OCI-LY1 (cell line): ENCODE results near the gene GALNT14.

Source experiments
- H2AFZ ChIP-seq: fragments of 200-600 bp; sonication (generic), shearing (Covaris generic); 2 replicates; pipeline ENCODE4 v1.6.0; 2014; ENCODE audit warnings: antibody characterized with exemption, mild to moderate bottlenecking, low read length
- H3F3A ChIP-seq: fragments of 200-600 bp; sonication (generic), shearing (Covaris generic); 2 replicates; pipeline ENCODE4 v1.6.0; 2014; ENCODE audit warnings: mild to moderate bottlenecking, antibody characterized with exemption, low read length, moderate library complexity; ENCODE audit not compliant: insufficient read depth
- H3K27ac ChIP-seq: fragments of 200-600 bp; sonication (generic); 2 replicates; pipeline ENCODE4 v1.5.1; 2014; ENCODE audit warnings: low read length, mixed run types, mild to moderate bottlenecking, low read depth; ENCODE audit not compliant: poor library complexity, severe bottlenecking
- H3K27me3 ChIP-seq: fragments of 200-600 bp; sonication (generic); 2 replicates; pipeline ENCODE4 v1.6.0; 2014; ENCODE audit warnings: antibody characterized with exemption, mild to moderate bottlenecking, low read length, moderate library complexity; ENCODE audit not compliant: insufficient read depth
- H3K36me3 ChIP-seq: fragments of 200-600 bp; sonication (generic); 2 replicates; pipeline ENCODE4 v1.6.1; 2014; ENCODE audit warnings: mild to moderate bottlenecking, antibody characterized with exemption, low read length, moderate library complexity, mixed read lengths; ENCODE audit not compliant: insufficient read depth
- H3K4me1 ChIP-seq: fragments of 200-600 bp; sonication (generic); 2 replicates; pipeline ENCODE4 v1.5.1; 2014; ENCODE audit warnings: mild to moderate bottlenecking, low read length, moderate library complexity; ENCODE audit not compliant: insufficient read depth, severe bottlenecking
- H3K4me2 ChIP-seq: fragments of 200-600 bp; sonication (generic), shearing (Covaris generic); 2 replicates; pipeline ENCODE4 v1.6.1; 2014; ENCODE audit warnings: low read length
- H3K4me3 ChIP-seq: fragments of 200-600 bp; sonication (generic); 2 replicates; pipeline ENCODE4 v1.5.1; 2014; ENCODE audit warnings: low read length, low read depth, mild to moderate bottlenecking, mixed read lengths; ENCODE audit not compliant: poor library complexity, severe bottlenecking
- H3K79me2 ChIP-seq: fragments of 200-600 bp; shearing (Covaris generic); 2 replicates; pipeline ENCODE4 v1.6.1; 2016; ENCODE audit warnings: mixed run types, low read length, mixed read lengths; ENCODE audit not compliant: insufficient read depth
- H3K9ac ChIP-seq: fragments of 200-600 bp; sonication (generic), shearing (Covaris generic); 2 replicates; pipeline ENCODE4 v1.6.1; 2014; ENCODE audit warnings: mild to moderate bottlenecking, low read length, mixed read lengths
- H3K9me2 ChIP-seq: fragments of 200-600 bp; sonication (generic), shearing (Covaris generic); 2 replicates; pipeline ENCODE4 v1.6.1; 2014; ENCODE audit warnings: low read depth, mild to moderate bottlenecking, low read length, mixed read lengths
- H3K9me3 ChIP-seq: fragments of 200-600 bp; shearing (Covaris generic); 2 replicates; pipeline ENCODE4 v1.6.1; 2014; ENCODE audit warnings: low read length, mixed read lengths
- H4K20me1 ChIP-seq: fragments of 200-600 bp; sonication (generic), shearing (Covaris generic); 2 replicates; pipeline ENCODE4 v1.6.0; 2016; ENCODE audit warnings: mild to moderate bottlenecking, low read length; ENCODE audit not compliant: insufficient read depth
- EZH2 ChIP-seq: fragments of 200-600 bp; sonication (generic), shearing (Covaris generic); IDR thresholded peaks from 2 replicates; pipeline ENCODE4 v1.8.0; 2017; ENCODE audit warnings: borderline replicate concordance, mixed run types, mild to moderate bottlenecking, antibody characterized with exemption, low read length, moderate library complexity, mixed read lengths
- TF ChIP-seq, protein P1 (sequence below): fragments of 200-600 bp; sonication (generic), shearing (Covaris generic); IDR thresholded peaks from 2 replicates; pipeline ENCODE4 v1.5.1; 2017; ENCODE audit warnings: mild to moderate bottlenecking, antibody characterized with exemption, low read length, moderate library complexity, mixed read lengths

The GALNT14 gene

DNA sequence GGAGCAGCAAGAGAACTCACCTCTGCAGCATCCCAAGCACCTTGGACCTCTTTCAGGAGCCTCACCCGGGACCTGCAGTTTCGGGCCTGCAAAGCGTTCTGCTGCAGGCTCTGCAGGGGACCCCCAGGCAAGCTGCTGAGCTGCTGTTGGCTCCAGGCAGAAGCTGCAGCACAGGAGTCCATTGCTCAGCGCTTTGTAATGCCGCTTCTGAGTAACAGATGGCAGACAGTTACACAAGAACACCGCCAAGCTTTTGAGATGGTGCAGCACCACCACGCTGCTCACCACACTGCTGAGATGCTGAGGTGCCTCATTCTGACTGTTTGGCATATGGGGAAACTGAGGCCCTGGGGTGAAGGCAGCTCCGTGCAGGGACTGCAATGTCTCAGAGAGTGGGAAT is 1.9 kb upstream of the GALNT14 start:
- no peak overlapping the region for H3K4me3 ChIP-seq
- no peak overlapping the region for H3K4me2 ChIP-seq
- H3K27me3 ChIP-seq: no peaks in the 10 kb centered on the region
- H3K9me2 ChIP-seq: no peaks in the 10 kb centered on the region
- no peak overlapping the region for H3K27ac ChIP-seq
- H3K79me2 ChIP-seq: no peaks in the 10 kb centered on the region
- peaks cover 6% of the 10 kb centered on the region for H3K4me1 ChIP-seq
- no peaks in the 10 kb centered on the region for H3K36me3 ChIP-seq
- no peak overlapping the region for H2AFZ ChIP-seq
- no peaks in the 10 kb centered on the region for H3F3A ChIP-seq
- no peaks in the 10 kb centered on the region for H3K9me3 ChIP-seq
- H3K9ac ChIP-seq: no peak overlapping the region
- H4K20me1 ChIP-seq: no peaks in the 10 kb centered on the region
- no peak for TF ChIP-seq EZH2
- TF ChIP-seq, protein P1, sequence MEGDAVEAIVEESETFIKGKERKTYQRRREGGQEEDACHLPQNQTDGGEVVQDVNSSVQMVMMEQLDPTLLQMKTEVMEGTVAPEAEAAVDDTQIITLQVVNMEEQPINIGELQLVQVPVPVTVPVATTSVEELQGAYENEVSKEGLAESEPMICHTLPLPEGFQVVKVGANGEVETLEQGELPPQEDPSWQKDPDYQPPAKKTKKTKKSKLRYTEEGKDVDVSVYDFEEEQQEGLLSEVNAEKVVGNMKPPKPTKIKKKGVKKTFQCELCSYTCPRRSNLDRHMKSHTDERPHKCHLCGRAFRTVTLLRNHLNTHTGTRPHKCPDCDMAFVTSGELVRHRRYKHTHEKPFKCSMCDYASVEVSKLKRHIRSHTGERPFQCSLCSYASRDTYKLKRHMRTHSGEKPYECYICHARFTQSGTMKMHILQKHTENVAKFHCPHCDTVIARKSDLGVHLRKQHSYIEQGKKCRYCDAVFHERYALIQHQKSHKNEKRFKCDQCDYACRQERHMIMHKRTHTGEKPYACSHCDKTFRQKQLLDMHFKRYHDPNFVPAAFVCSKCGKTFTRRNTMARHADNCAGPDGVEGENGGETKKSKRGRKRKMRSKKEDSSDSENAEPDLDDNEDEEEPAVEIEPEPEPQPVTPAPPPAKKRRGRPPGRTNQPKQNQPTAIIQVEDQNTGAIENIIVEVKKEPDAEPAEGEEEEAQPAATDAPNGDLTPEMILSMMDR: no peak

- TF ChIP-seq EZH2: no peak
- TF ChIP-seq, protein P1: no peak
- no peak overlapping the region for H3K4me2 ChIP-seq
- H3F3A ChIP-seq: no peaks in the 10 kb centered on the region
- H3K4me3 ChIP-seq: no peak overlapping the region
- no peaks in the 10 kb centered on the region for H3K36me3 ChIP-seq
- H3K4me1 ChIP-seq: peaks cover 6% of the 10 kb centered on the region
- no peaks in the 10 kb centered on the region for H3K27me3 ChIP-seq
- H2AFZ ChIP-seq: no peak overlapping the region
- no peaks in the 10 kb centered on the region for H4K20me1 ChIP-seq
- no peak overlapping the region for H3K27ac ChIP-seq
- no peaks in the 10 kb centered on the region for H3K9me3 ChIP-seq
- no peak overlapping the region for H3K9ac ChIP-seq
- H3K9me2 ChIP-seq: no peaks in the 10 kb centered on the region
- H3K79me2 ChIP-seq: no peaks in the 10 kb centered on the region
Measured at GRCh38 chr2:31139671-31140070, 1.4 kb upstream of the GALNT14 start.

DNA sequence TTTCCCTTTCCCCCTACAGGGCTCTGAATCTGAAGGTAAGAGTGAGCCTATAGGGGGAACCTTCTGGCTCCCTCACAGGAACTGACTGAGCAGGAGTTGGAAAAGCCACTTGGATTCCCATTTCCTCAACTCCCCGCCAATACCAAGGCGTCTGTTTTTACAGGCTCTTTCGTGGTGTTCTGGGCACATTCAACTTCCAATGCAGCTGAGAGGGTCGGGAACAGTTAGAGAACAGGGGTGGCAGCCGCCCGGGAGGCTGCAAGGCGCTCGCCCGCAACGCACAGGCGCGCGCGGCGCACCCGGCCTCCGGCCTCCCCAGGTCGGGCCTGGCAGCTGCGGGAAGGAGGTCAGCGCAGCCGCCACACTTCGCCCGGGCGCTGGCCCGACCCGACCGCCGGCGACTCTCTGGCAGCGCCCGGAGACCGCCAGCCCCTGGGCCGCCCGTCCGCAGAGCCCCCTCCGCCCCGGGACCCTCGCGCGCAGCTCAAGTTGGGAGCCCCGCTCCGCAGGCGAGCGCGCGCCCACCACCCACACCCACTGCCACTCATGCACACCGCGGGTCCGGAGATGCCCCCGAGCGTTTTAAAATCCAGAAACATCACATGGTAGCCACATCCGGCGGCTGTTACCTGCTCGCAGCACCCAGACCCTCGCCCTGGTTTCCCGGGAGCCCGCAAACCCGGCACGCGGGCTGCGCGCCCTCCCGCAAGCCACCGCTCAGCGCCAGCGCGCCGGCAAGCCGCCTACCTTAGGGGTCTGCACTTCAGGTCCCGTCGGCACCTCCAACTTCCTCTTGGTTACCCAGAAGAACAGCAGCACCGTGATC is 816 bp downstream of the GALNT14 start:
- Histone ChIP-seq H3K79me2 (no peaks in the 10 kb centered on the region), H3K4me2 (peak overlapping the region; percentile 43), H3F3A (no peaks in the 10 kb centered on the region), H3K27ac (no peak overlapping the region), H3K9ac (no peak overlapping the region), H3K36me3 (no peaks in the 10 kb centered on the region), H3K4me1 (peaks cover 6% of the 10 kb centered on the region), H3K27me3 (no peaks in the 10 kb centered on the region), H3K9me3 (no peaks in the 10 kb centered on the region), H3K9me2 (no peaks in the 10 kb centered on the region), H3K4me3 (peak overlapping the region; percentile 43), H2AFZ (no peak overlapping the region), H4K20me1 (no peaks in the 10 kb centered on the region)
- no peak for TF ChIP-seq EZH2
- TF ChIP-seq, protein P1: no peak
